OCI-LY1 (cell line): ENCODE data around the gene TIGD2.

Experiments used
- H2AFZ ChIP-seq: fragments of 200-600 bp; sonication (generic), shearing (Covaris generic); 2 replicates; pipeline ENCODE4 v1.6.0; 2014; ENCODE audit warnings: antibody characterized with exemption, mild to moderate bottlenecking, low read length
- H3F3A ChIP-seq: fragments of 200-600 bp; sonication (generic), shearing (Covaris generic); 2 replicates; pipeline ENCODE4 v1.6.0; 2014; ENCODE audit warnings: mild to moderate bottlenecking, antibody characterized with exemption, low read length, moderate library complexity; ENCODE audit not compliant: insufficient read depth
- H3K27ac ChIP-seq: fragments of 200-600 bp; sonication (generic); 2 replicates; pipeline ENCODE4 v1.5.1; 2014; ENCODE audit warnings: low read length, mixed run types, mild to moderate bottlenecking, low read depth; ENCODE audit not compliant: poor library complexity, severe bottlenecking
- H3K27me3 ChIP-seq: fragments of 200-600 bp; sonication (generic); 2 replicates; pipeline ENCODE4 v1.6.0; 2014; ENCODE audit warnings: antibody characterized with exemption, mild to moderate bottlenecking, low read length, moderate library complexity; ENCODE audit not compliant: insufficient read depth
- H3K36me3 ChIP-seq: fragments of 200-600 bp; sonication (generic); 2 replicates; pipeline ENCODE4 v1.6.1; 2014; ENCODE audit warnings: mild to moderate bottlenecking, antibody characterized with exemption, low read length, moderate library complexity, mixed read lengths; ENCODE audit not compliant: insufficient read depth
- H3K4me1 ChIP-seq: fragments of 200-600 bp; sonication (generic); 2 replicates; pipeline ENCODE4 v1.5.1; 2014; ENCODE audit warnings: mild to moderate bottlenecking, low read length, moderate library complexity; ENCODE audit not compliant: insufficient read depth, severe bottlenecking
- H3K4me2 ChIP-seq: fragments of 200-600 bp; sonication (generic), shearing (Covaris generic); 2 replicates; pipeline ENCODE4 v1.6.1; 2014; ENCODE audit warnings: low read length
- H3K4me3 ChIP-seq: fragments of 200-600 bp; sonication (generic); 2 replicates; pipeline ENCODE4 v1.5.1; 2014; ENCODE audit warnings: low read length, low read depth, mild to moderate bottlenecking, mixed read lengths; ENCODE audit not compliant: poor library complexity, severe bottlenecking
- H3K79me2 ChIP-seq: fragments of 200-600 bp; shearing (Covaris generic); 2 replicates; pipeline ENCODE4 v1.6.1; 2016; ENCODE audit warnings: mixed run types, low read length, mixed read lengths; ENCODE audit not compliant: insufficient read depth
- H3K9ac ChIP-seq: fragments of 200-600 bp; sonication (generic), shearing (Covaris generic); 2 replicates; pipeline ENCODE4 v1.6.1; 2014; ENCODE audit warnings: mild to moderate bottlenecking, low read length, mixed read lengths
- H3K9me2 ChIP-seq: fragments of 200-600 bp; sonication (generic), shearing (Covaris generic); 2 replicates; pipeline ENCODE4 v1.6.1; 2014; ENCODE audit warnings: low read depth, mild to moderate bottlenecking, low read length, mixed read lengths
- H3K9me3 ChIP-seq: fragments of 200-600 bp; shearing (Covaris generic); 2 replicates; pipeline ENCODE4 v1.6.1; 2014; ENCODE audit warnings: low read length, mixed read lengths
- H4K20me1 ChIP-seq: fragments of 200-600 bp; sonication (generic), shearing (Covaris generic); 2 replicates; pipeline ENCODE4 v1.6.0; 2016; ENCODE audit warnings: mild to moderate bottlenecking, low read length; ENCODE audit not compliant: insufficient read depth
- EZH2 ChIP-seq: fragments of 200-600 bp; sonication (generic), shearing (Covaris generic); IDR thresholded peaks from 2 replicates; pipeline ENCODE4 v1.8.0; 2017; ENCODE audit warnings: borderline replicate concordance, mixed run types, mild to moderate bottlenecking, antibody characterized with exemption, low read length, moderate library complexity, mixed read lengths
- TF ChIP-seq, protein P1 (sequence below): fragments of 200-600 bp; sonication (generic), shearing (Covaris generic); IDR thresholded peaks from 2 replicates; pipeline ENCODE4 v1.5.1; 2017; ENCODE audit warnings: mild to moderate bottlenecking, antibody characterized with exemption, low read length, moderate library complexity, mixed read lengths

The TIGD2 gene

DNA sequence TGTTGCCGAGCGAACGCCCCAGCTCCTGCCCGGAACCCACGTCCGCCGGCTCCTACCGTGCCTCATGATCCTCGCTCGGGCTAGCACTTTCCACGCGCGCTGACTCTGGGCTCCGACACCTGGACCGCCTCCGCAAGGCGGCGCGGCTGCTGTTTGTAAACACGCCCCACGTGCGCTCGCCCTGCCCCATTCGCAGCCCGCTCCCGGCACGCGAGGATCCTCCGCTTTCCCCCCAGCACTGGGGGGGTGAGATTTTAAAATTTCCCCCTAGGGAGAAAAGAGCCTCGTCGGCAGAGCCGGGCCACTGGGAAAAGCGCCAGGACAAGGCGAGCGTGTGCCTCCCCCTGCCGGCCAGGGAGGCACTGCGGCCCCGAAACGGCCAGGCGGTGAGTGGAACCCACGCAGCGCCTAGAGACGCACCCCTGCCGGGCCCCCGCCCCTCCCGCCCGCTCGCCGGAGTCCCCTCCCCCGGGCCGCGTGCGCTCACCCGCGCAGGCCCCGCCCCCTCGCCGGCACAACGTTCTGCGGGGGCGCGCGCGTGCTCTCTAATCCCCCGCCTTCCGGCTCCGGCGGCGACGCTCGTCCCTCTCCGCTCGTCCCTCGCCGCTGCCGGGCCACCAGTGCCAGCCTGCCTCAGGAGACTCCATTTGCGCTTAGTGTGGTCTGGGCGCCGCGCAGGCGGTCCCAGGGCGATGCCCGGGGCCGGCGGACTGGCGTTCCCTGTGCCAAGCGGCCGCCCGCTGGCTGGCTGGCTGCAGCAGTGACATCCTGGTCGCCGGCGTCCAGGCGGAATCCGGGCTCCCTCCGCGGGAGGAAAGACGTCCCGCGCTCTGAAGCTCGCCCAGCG lies at the start of gene TIGD2:
Gene TIGD2, plus strand, starts transcription at position 548 of the 847 bp plus-strand sequence. CDS start 1,442 bp downstream, outside the sequence.
- TF ChIP-seq, protein P1, sequence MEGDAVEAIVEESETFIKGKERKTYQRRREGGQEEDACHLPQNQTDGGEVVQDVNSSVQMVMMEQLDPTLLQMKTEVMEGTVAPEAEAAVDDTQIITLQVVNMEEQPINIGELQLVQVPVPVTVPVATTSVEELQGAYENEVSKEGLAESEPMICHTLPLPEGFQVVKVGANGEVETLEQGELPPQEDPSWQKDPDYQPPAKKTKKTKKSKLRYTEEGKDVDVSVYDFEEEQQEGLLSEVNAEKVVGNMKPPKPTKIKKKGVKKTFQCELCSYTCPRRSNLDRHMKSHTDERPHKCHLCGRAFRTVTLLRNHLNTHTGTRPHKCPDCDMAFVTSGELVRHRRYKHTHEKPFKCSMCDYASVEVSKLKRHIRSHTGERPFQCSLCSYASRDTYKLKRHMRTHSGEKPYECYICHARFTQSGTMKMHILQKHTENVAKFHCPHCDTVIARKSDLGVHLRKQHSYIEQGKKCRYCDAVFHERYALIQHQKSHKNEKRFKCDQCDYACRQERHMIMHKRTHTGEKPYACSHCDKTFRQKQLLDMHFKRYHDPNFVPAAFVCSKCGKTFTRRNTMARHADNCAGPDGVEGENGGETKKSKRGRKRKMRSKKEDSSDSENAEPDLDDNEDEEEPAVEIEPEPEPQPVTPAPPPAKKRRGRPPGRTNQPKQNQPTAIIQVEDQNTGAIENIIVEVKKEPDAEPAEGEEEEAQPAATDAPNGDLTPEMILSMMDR: peak; percentile 77
- no peak for TF ChIP-seq EZH2

DNA sequence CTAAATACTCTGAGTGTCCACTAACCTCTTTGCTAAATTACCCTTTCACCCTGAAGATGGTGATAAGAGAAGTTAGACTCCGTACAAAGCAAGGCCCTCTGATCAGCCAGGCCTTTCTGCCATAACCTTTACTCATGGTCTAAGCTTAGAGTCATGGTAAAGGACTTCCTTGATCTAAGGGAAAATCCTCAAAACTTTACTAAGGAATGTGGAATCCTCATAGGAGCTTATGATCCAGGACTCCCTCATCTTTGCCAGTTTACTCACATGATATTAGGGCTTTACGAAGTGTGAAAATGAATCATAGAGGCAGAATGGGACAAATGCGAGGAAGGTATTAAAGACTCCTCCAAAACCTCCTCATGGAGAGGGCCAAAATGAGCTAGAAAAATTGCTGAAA lies 46.5 kb upstream of the TIGD2 start:
- no peaks in the 10 kb centered on the region for H3K9me2 ChIP-seq
- no peak overlapping the region for H3K9ac ChIP-seq
- H3K79me2 ChIP-seq: no peaks in the 10 kb centered on the region
- no peaks in the 10 kb centered on the region for H3K9me3 ChIP-seq
- H3K27me3 ChIP-seq: no peaks in the 10 kb centered on the region
- TF ChIP-seq EZH2: no peak
- TF ChIP-seq, protein P1: no peak
- no peak overlapping the region for H3K4me2 ChIP-seq
- no peaks in the 10 kb centered on the region for H3K36me3 ChIP-seq
- H4K20me1 ChIP-seq: no peaks in the 10 kb centered on the region
- no peaks in the 10 kb centered on the region for H3K4me1 ChIP-seq
- no peak overlapping the region for H3K4me3 ChIP-seq
- H3F3A ChIP-seq: no peaks in the 10 kb centered on the region
- H2AFZ ChIP-seq: no peak overlapping the region
- H3K27ac ChIP-seq: no peak overlapping the region

More for the DNA sequence above, at the start of gene TIGD2:
- H3K4me2 ChIP-seq: peak within 1 kb of the TSS; percentile 82
- no peak within 1 kb of the TSS; the same call in 1 of the 2 replicates for H2AFZ ChIP-seq
- H3K27me3 ChIP-seq: no peaks in the 10 kb centered on the region
- no peaks in the 10 kb centered on the region for H4K20me1 ChIP-seq
- H3K9ac ChIP-seq: peak within 1 kb of the TSS; percentile 74
- H3F3A ChIP-seq: no peaks in the 10 kb centered on the region
- H3K9me2 ChIP-seq: no peaks in the 10 kb centered on the region
- H3K79me2 ChIP-seq: no peaks in the 10 kb centered on the region
- no peak within 1 kb of the TSS for H3K27ac ChIP-seq
- peaks cover 7% of the 10 kb centered on the region for H3K36me3 ChIP-seq
- peaks cover 16% of the 10 kb centered on the region for H3K4me1 ChIP-seq
- peaks cover 5% of the 10 kb centered on the region; the same call in 1 of the 2 replicates for H3K9me3 ChIP-seq
- H3K4me3 ChIP-seq: peak within 1 kb of the TSS; percentile 74

DNA sequence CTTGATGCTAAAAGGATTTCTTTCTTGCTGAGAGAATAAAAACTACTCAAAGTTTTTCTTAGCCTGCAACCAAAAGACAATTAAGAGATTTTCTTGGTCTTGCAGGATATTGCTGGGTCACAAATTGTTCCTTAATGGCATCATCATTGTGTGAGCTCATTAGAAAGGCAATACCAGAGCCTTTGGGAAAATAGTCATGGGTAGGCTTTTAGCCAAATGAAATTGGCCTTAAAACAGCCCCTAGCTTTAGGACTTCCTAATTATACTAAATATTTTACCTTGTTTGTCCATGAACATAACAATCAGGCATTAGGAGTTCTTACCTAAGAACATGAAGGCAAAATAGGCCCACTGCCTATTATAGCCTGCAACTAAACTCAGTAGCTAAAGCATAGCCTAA lies 43.9 kb upstream of the TIGD2 start:
- H3K36me3 ChIP-seq: no peaks in the 10 kb centered on the region
- no peak overlapping the region for H3K4me2 ChIP-seq
- no peak overlapping the region for H3K4me3 ChIP-seq
- no peaks in the 10 kb centered on the region for H3K9me2 ChIP-seq
- H3K4me1 ChIP-seq: no peaks in the 10 kb centered on the region
- no peaks in the 10 kb centered on the region for H3F3A ChIP-seq
- H2AFZ ChIP-seq: no peak overlapping the region
- H4K20me1 ChIP-seq: no peaks in the 10 kb centered on the region
- no peak overlapping the region for H3K9ac ChIP-seq
- TF ChIP-seq, protein P1: no peak
- no peak for TF ChIP-seq EZH2
- no peak overlapping the region for H3K27ac ChIP-seq
- H3K27me3 ChIP-seq: no peaks in the 10 kb centered on the region
- no peaks in the 10 kb centered on the region for H3K79me2 ChIP-seq
- no peaks in the 10 kb centered on the region for H3K9me3 ChIP-seq
